22Rv1 (cell line): ENCODE measurements around the gene USH2A.

Source experiments
- CTCF ChIP-seq: fragments of 450-650 bp; IDR thresholded peaks from 2 replicates; pipeline ENCODE4 v1.5.1; 2017; ENCODE audit warnings: mild to moderate bottlenecking
- ZFX ChIP-seq: fragments of 450-650 bp; IDR thresholded peaks from 2 replicates; pipeline ENCODE4 v1.6.1; 2017; ENCODE audit warnings: antibody characterized with exemption, borderline replicate concordance

DNA sequence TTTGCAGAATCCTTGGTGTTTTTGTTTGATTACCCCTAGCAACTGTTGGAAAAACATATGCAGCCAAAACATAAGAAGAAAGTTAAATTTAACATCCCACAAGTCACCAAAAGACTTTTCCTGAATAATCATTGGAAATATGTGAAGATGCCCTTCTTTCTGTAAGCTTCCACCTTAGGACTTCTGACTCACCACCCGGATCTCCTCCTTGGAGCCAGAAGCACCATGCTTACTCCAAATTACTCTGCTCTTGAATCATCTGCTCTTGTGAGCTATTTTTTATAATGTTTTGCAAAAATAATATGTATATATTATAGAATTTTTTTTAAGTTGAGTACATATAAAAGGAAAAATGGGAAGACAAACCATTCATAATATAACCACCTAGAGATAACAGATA is 464.4 kb downstream of the USH2A start:
- TF ChIP-seq CTCF (no peak), ZFX (no peak)
